ENCODE measurements around the gene YEATS2.
"Not testable (repeated sequence)": the region's sequence is repeated elsewhere in the genome, so short reads cannot be mapped to it uniquely, and the experiment has no call there.

YEATS2 gene

GRCh38 chr3:183714622-183715021 lies 17.0 kb downstream of the YEATS2 start:
- no peak for DNase-seq (ENCODE audit: low spot score)

- no peak for DNase-seq (ENCODE audit: low spot score)
Observed at GRCh38 chr3:183718012-183718411, 20.4 kb downstream of the YEATS2 start.

GRCh38 chr3:183725387-183725786 lies 27.8 kb downstream of the YEATS2 start:
- no peak for DNase-seq (ENCODE audit: low spot score)

GRCh38 chr3:183728204-183728603 lies 30.6 kb downstream of the YEATS2 start:
- no peak for DNase-seq (ENCODE audit: low spot score)

- DNase-seq (ENCODE audit: low spot score), result no peak
Observed at GRCh38 chr3:183730361-183730760, 32.8 kb downstream of the YEATS2 start.

GRCh38 chr3:183731611-183732010 lies 34.0 kb downstream of the YEATS2 start:
- no peak for DNase-seq (ENCODE audit: low spot score)

GRCh38 chr3:183733553-183733952 lies 36.0 kb downstream of the YEATS2 start:
- DNase-seq (ENCODE audit: low spot score), result no peak

- no peak for DNase-seq (ENCODE audit: low spot score)
Observed at GRCh38 chr3:183734750-183735494, 37.3 kb downstream of the YEATS2 start.

GRCh38 chr3:183737116-183737515 lies 39.5 kb downstream of the YEATS2 start:
- no peak for DNase-seq (ENCODE audit: low spot score)

GRCh38 chr3:183740154-183740553 lies 42.6 kb downstream of the YEATS2 start:
- not testable (repeated sequence) for DNase-seq (ENCODE audit: low spot score)

GRCh38 chr3:183743231-183743630 lies 45.6 kb downstream of the YEATS2 start:
- no peak for DNase-seq (ENCODE audit: low spot score)

GRCh38 chr3:183745300-183746098 lies 47.9 kb downstream of the YEATS2 start:
- peak; percentile 12 for DNase-seq (ENCODE audit: low spot score)

GRCh38 chr3:183754052-183754451 lies 56.5 kb downstream of the YEATS2 start:
- no peak for DNase-seq (ENCODE audit: low spot score)

- no peak for DNase-seq (ENCODE audit: low spot score)
Observed at GRCh38 chr3:183762304-183762703, 64.7 kb downstream of the YEATS2 start.

GRCh38 chr3:183764847-183765731 lies 67.5 kb downstream of the YEATS2 start:
- peak; percentile 53 for DNase-seq (ENCODE audit: low spot score)

- no peak for DNase-seq (ENCODE audit: low spot score)
Observed at GRCh38 chr3:183766107-183766506, 68.5 kb downstream of the YEATS2 start.

- DNase-seq (ENCODE audit: low spot score), result peak; percentile 83
Observed at GRCh38 chr3:183766745-183767606, 69.4 kb downstream of the YEATS2 start.

- no peak for DNase-seq (ENCODE audit: low spot score)
Observed at GRCh38 chr3:183768114-183768513, 70.5 kb downstream of the YEATS2 start.

GRCh38 chr3:183769453-183769852 lies 71.9 kb downstream of the YEATS2 start:
- no peak for DNase-seq (ENCODE audit: low spot score)

- peak; percentile 59 for DNase-seq (ENCODE audit: low spot score)
Observed at GRCh38 chr3:183774631-183775030, 77.0 kb downstream of the YEATS2 start.

- no peak for DNase-seq (ENCODE audit: low spot score)
Observed at GRCh38 chr3:183775781-183776180, 78.2 kb downstream of the YEATS2 start.
